HepG2 (cell line): ENCODE data around the gene PRKCI. TPM values are rescaled to one million over a fixed set of nuclear protein-coding genes. Genes with fewer than 3 reads are reported as not detected.

Experiments
- ATAC-seq: fragments of 200-7000 bp; cut with Tn5 transposase; 3 replicates; pipeline ENCODE4 v1.9.1; 2020; ENCODE audit warnings: mild to moderate bottlenecking, moderate library complexity
- BruUV-seq: library from RNA; stranded (reverse); fragments of 400-500 nt; replicated peaks from 2 replicates; lab custom pipeline; 2021; lab: Mats Ljungman, UMichigan
- CTCF ChIA-PET: fragments of 300-600 bp; formaldehyde crosslinking; extraction: SDS; loops from one replicate; lab custom pipeline; 2021; ENCODE audit warnings: low total read pairs, inconsistent platforms, low intra/inter-chr PET ratio; lab: Yijun Ruan, JAX
- POLR2A ChIA-PET: fragments of 350-600 bp; sonication (Branson Sonifier 250); formaldehyde crosslinking; loops from one replicate; lab custom pipeline; 2020; ENCODE audit warnings: antibody characterized with exemption, inconsistent platforms; lab: Yijun Ruan, JAX
- DNase-seq: peaks from one replicate; pipeline ENCODE4 v3.0.0-alpha.2; 2015; ENCODE audit warnings: low spot score
- FAIRE-seq: peaks from 3 replicates; lab custom pipeline; 2011; peaks lifted over from hg19 to GRCh38; lab: Jason Lieb, UNC
- H2AFZ ChIP-seq: one replicate; pipeline ENCODE4 v1.6.1; 2011; ENCODE audit warnings: low read length, inconsistent platforms
- H3K27ac ChIP-seq: fragments of 300-600 bp; 3 replicates; pipeline ENCODE4 v1.8.0; 2011; ENCODE audit warnings: mixed run types, mild to moderate bottlenecking, mixed read lengths, low read length, inconsistent platforms; ENCODE audit not compliant: insufficient read depth; ENCODE audit errors: extremely low read length
- H3K27me3 ChIP-seq, 2 experiments: fragments of 200-600 bp in 1 of 2; 2 replicates in 1 of 2; 3 replicates in 1 of 2; pipeline versions ENCODE4 v1.6.0 to v1.8.0; 2011; ENCODE audit warnings: low read length in 2 of 2, mild to moderate bottlenecking in 2 of 2, moderate library complexity in 2 of 2, inconsistent platforms in 1 of 2; ENCODE audit not compliant: insufficient read depth in 2 of 2, control insufficient read depth in 1 of 2
- H3K36me3 ChIP-seq, 2 experiments: fragments of 200-600 bp in 1 of 2; replicated peaks in 1 of 2; 2 replicates in 1 of 2; 3 replicates in 1 of 2; pipeline versions ENCODE4 v1.5.1 to v1.8.0; 2011; ENCODE audit warnings: low read length in 2 of 2, inconsistent platforms in 1 of 2; ENCODE audit not compliant: insufficient read depth in 2 of 2, control insufficient read depth in 1 of 2
- H3K4me1 ChIP-seq: 2 replicates; pipeline ENCODE4 v1.5.1; 2012; ENCODE audit warnings: low read length, inconsistent platforms; ENCODE audit not compliant: insufficient read depth
- H3K4me2 ChIP-seq: 2 replicates; pipeline ENCODE4 v1.6.0; 2011; ENCODE audit warnings: low read depth, low read length, inconsistent platforms
- H3K4me3 ChIP-seq, 3 experiments: fragments of 200-600 bp in 1 of 3; sonication (generic), shearing (Covaris generic) in 1 of 3; replicated peaks in 1 of 3; 2 replicates each; pipeline ENCODE4 v1.5.1; 2011 to 2016; ENCODE audit warnings: low read length in 3 of 3, inconsistent platforms in 2 of 3, low read depth in 2 of 3, mild to moderate bottlenecking in 2 of 3, control low read depth in 1 of 3, mixed read lengths in 1 of 3; ENCODE audit not compliant: insufficient read depth in 1 of 3
- H3K79me2 ChIP-seq: one replicate; pipeline ENCODE4 v1.6.1; 2011; ENCODE audit warnings: low read length, inconsistent platforms; ENCODE audit not compliant: insufficient read depth
- H3K9ac ChIP-seq: 2 replicates; pipeline ENCODE4 v1.6.0; 2011; ENCODE audit warnings: mild to moderate bottlenecking, low read depth, low read length, inconsistent platforms; ENCODE audit not compliant: insufficient read depth
- H3K9me3 ChIP-seq: 2 replicates; pipeline ENCODE4 v1.5.1; 2012; ENCODE audit warnings: mild to moderate bottlenecking, low read length
- H4K20me1 ChIP-seq: 2 replicates; pipeline ENCODE4 v1.6.0; 2011; ENCODE audit warnings: inconsistent platforms, mild to moderate bottlenecking, low read length, moderate library complexity; ENCODE audit not compliant: insufficient read depth
- AKNA ChIP-seq: sonication (generic); formaldehyde crosslinking; IDR thresholded peaks from 2 replicates; pipeline ENCODE4 v1.4.0; 2020; ENCODE audit warnings: missing genetic modification reagents, borderline replicate concordance
- HDAC1 ChIP-seq: sonication (generic); formaldehyde crosslinking; IDR thresholded peaks from 2 replicates; pipeline ENCODE4 v1.5.1; 2020; ENCODE audit warnings: mild to moderate bottlenecking, missing genetic modification reagents
- IRF2 ChIP-seq: IDR thresholded peaks from 2 replicates; pipeline ENCODE4 v1.6.1; 2018; ENCODE audit warnings: missing genetic modification reagents, missing compliant biosample characterization
- MIXL1 ChIP-seq: IDR thresholded peaks from 2 replicates; pipeline ENCODE4 v1.6.1; 2016
- ZNF407 ChIP-seq: sonication (generic); formaldehyde crosslinking; IDR thresholded peaks from one replicate; pipeline ENCODE4 v1.5.1; 2020; ENCODE audit warnings: mild to moderate bottlenecking, missing genetic modification reagents; ENCODE audit errors: not compliant biosample characterization
- ZNF609 ChIP-seq: sonication (generic); formaldehyde crosslinking; IDR thresholded peaks from 2 replicates; pipeline ENCODE4 v1.4.0; 2020; ENCODE audit warnings: mild to moderate bottlenecking, missing genetic modification reagents, borderline replicate concordance
- WGBS: methylation state at CpG from one replicate; pipeline ENCODE4 v1.1.6; 2017; ENCODE audit warnings: low lambda C conversion rate; 5-methylcytosine and 5-hydroxymethylcytosine counted together
- in situ Hi-C: cut with HindIII; loops from 2 replicates; pipeline ENCODE4 v1.10.0; 2017; ENCODE audit warnings: low pct_unique_long_range_greater_than_20kb; ENCODE audit not compliant: extremely low pct_ligation_motif_present
- intact Hi-C: fragments of 100-400 bp; cut with micrococcal nuclease; formaldehyde crosslinking; loops from one replicate; pipeline ENCODE4 v1.10.0; 2022; ENCODE audit not compliant: unreplicated experiment
- polyA plus RNA-seq, 8 experiments: library from polyadenylated mRNA; depleted of rRNA in 3 of 8; stranded (reverse) in 7 of 8; unstranded in 1 of 8; fragments of >200 nt; fragmentation: Illumina TruSeq in 4 of 8; extraction: Trizol in 4 of 8; gene quantifications; 2 replicates each; pipeline versions ENCODE4 v1.2.1 to v1.2.3, GENCODE V29; 2011 to 2016; ENCODE audit warnings: low read depth in 4 of 8, missing spikeins in 1 of 8, mixed read lengths in 1 of 8; ENCODE audit not compliant: insufficient read depth in 1 of 8
- total RNA-seq, 5 experiments: library from RNA; depleted of rRNA; stranded (reverse); fragments of >200 nt; fragmentation: Illumina TruSeq; extraction: Trizol; gene quantifications; 2 replicates each; pipeline ENCODE4 v1.2.3, GENCODE V29; 2016; ENCODE audit warnings: low read depth in 1 of 5

The PRKCI gene
- total and polyA plus RNA-seq, 2 of the 13 experiments (the other 11 are each of a cell fraction or from before 2014, with no cell fraction given), result 17.2 to 30.4 TPM

- CTCF ChIA-PET, result no interaction called here
- FAIRE-seq (no peak), DNase-seq (no peak), ATAC-seq (no peak)
- BruUV-seq, result no TSS peak
- H3K36me3 ChIP-seq, result peaks cover 2 to 27% of the 10 kb centered on the region in 2 experiments; a peak in 3 of 5 replicates
- no peaks in the 10 kb centered on the region for H3K4me1 ChIP-seq
- no peaks in the 10 kb centered on the region for H3K27me3 ChIP-seq
- H3K9ac ChIP-seq, result no peak overlapping the region
- H3K4me2 ChIP-seq, result no peak overlapping the region
- H3K27ac ChIP-seq, result no peak overlapping the region
- no peaks in the 10 kb centered on the region for H4K20me1 ChIP-seq
- H2AFZ ChIP-seq, result no peak overlapping the region
- H3K4me3 ChIP-seq, result no peak overlapping the region
- 92% methylated on average over 4 of the region's 4 CpGs for WGBS
- intact Hi-C loops, result no loop called here
- H3K79me2 ChIP-seq, result no peaks in the 10 kb centered on the region
- POLR2A ChIA-PET, result no interaction called here
- in situ Hi-C loops, result no loop called here
- H3K9me3 ChIP-seq, result no peaks in the 10 kb centered on the region
- TF ChIP-seq ZNF407 (CRISPR knock-in tag) (no peak), HDAC1 (CRISPR knock-in tag) (no peak), AKNA (CRISPR knock-in tag) (no peak), ZNF609 (no peak), MIXL1 (CRISPR knock-in tag) (no peak), IRF2 (no peak)
Measured at GRCh38 chr3:170259907-170260306, 37.7 kb downstream of the PRKCI start.
